HG03108 (cell line): Measurements from ENCODE around the gene ADGRL1.

ENCODE experiments used
- ATAC-seq: cut with Tn5 transposase; IDR thresholded peaks from one replicate; pipeline ENCODE4 v1.9.1; 2021; ENCODE audit warnings: moderate library complexity; ENCODE audit not compliant: unreplicated experiment

ADGRL1 gene

GRCh38 chr19:14145381-14145780, 60.6 kb downstream of the ADGRL1 start:
- no peak for ATAC-seq

- ATAC-seq: no peak
Observed at GRCh38 chr19:14142262-14143190, 63.4 kb downstream of the ADGRL1 start.

GRCh38 chr19:14141041-14141440, 64.9 kb downstream of the ADGRL1 start:
- ATAC-seq: no peak

GRCh38 chr19:14139944-14140343, 66.0 kb downstream of the ADGRL1 start:
- no peak for ATAC-seq

- ATAC-seq: no peak
Observed at GRCh38 chr19:14138576-14139265, 67.2 kb downstream of the ADGRL1 start.

GRCh38 chr19:14136509-14137281, 69.3 kb downstream of the ADGRL1 start, which contains the start of gene ASF1B:
Gene ASF1B (minus strand): TSS chr19:14136589. CDS start chr19:14136456, 133 bp downstream.
- ATAC-seq: peak; percentile 72

GRCh38 chr19:14135985-14136508, 69.9 kb downstream of the ADGRL1 start:
- ATAC-seq: no peak

- no peak for ATAC-seq
Observed at GRCh38 chr19:14135355-14135754, 70.6 kb downstream of the ADGRL1 start.

- peak; percentile 48 for ATAC-seq
Observed at GRCh38 chr19:14127929-14128509, 78.0 kb downstream of the ADGRL1 start.

GRCh38 chr19:14127176-14127575, 78.8 kb downstream of the ADGRL1 start:
- no peak for ATAC-seq

- ATAC-seq: no peak
Observed at GRCh38 chr19:14122924-14123323, 83.0 kb downstream of the ADGRL1 start.

GRCh38 chr19:14120497-14120780, 85.5 kb downstream of the ADGRL1 start:
- ATAC-seq: no peak

GRCh38 chr19:14119644-14120496, 86.1 kb downstream of the ADGRL1 start:
- no peak for ATAC-seq

GRCh38 chr19:14119146-14119545, 86.8 kb downstream of the ADGRL1 start:
- ATAC-seq: no peak

- peak; percentile 23 for ATAC-seq
Observed at GRCh38 chr19:14118165-14119051, 87.6 kb downstream of the ADGRL1 start.

GRCh38 chr19:14117668-14118164, 88.3 kb downstream of the ADGRL1 start, which contains the start of gene PRKACA:
Gene PRKACA (minus strand): TSS chr19:14117762. CDS start chr19:14117547, 215 bp downstream.
- peak; percentile 91 for ATAC-seq

GRCh38 chr19:14116918-14117578, 88.9 kb downstream of the ADGRL1 start:
- ATAC-seq: peak; percentile 9

GRCh38 chr19:14116525-14116917, 89.4 kb downstream of the ADGRL1 start:
- no peak for ATAC-seq
